Activated T-helper 1 cell treated with Interleukin-2 at 50 U/mL for 16 hours (primary cell): ENCODE results near the gene PPIA.
"Not testable (repeated sequence)": the region's sequence is repeated elsewhere in the genome, so short reads cannot be mapped to it uniquely, and the experiment has no call there.

Experiments
- DNase-seq: peaks from one replicate; pipeline ENCODE4 v3.0.0-alpha.2; 2020; ENCODE audit warnings: low read depth

The PPIA gene

GRCh38 chr7:44764081-44764480, 32.4 kb upstream of the PPIA start:
- no peak for DNase-seq

GRCh38 chr7:44764665-44765578, 31.6 kb upstream of the PPIA start:
- DNase-seq = no peak

- no peak for DNase-seq
Measured at GRCh38 chr7:44765579-44766415, 30.7 kb upstream of the PPIA start.

GRCh38 chr7:44766416-44766801, 30.1 kb upstream of the PPIA start:
- DNase-seq = no peak

GRCh38 chr7:44767134-44767911, 29.2 kb upstream of the PPIA start:
- DNase-seq = no peak

GRCh38 chr7:44767912-44768627, 28.4 kb upstream of the PPIA start:
- no peak for DNase-seq

- DNase-seq = no peak
Measured at GRCh38 chr7:44768628-44769371, 27.7 kb upstream of the PPIA start.

GRCh38 chr7:44769376-44769775, 27.1 kb upstream of the PPIA start:
- DNase-seq = no peak

- DNase-seq = no peak
Measured at GRCh38 chr7:44769776-44770294, 26.6 kb upstream of the PPIA start.

GRCh38 chr7:44771358-44771757, 25.1 kb upstream of the PPIA start:
- DNase-seq = no peak

- no peak for DNase-seq
Measured at GRCh38 chr7:44772440-44772839, 24.0 kb upstream of the PPIA start.

GRCh38 chr7:44772867-44773266, 23.6 kb upstream of the PPIA start:
- DNase-seq = no peak

- not testable (repeated sequence) for DNase-seq
Measured at GRCh38 chr7:44774486-44774885, 22.0 kb upstream of the PPIA start.

- no peak for DNase-seq
Measured at GRCh38 chr7:44775383-44776107, 20.9 kb upstream of the PPIA start.

GRCh38 chr7:44776211-44776610, 20.3 kb upstream of the PPIA start:
- DNase-seq = no peak

- no peak for DNase-seq
Measured at GRCh38 chr7:44782460-44782859, 14.0 kb upstream of the PPIA start.

GRCh38 chr7:44783407-44783806, 13.1 kb upstream of the PPIA start:
- DNase-seq = no peak

- no peak for DNase-seq
Measured at GRCh38 chr7:44784364-44784763, 12.1 kb upstream of the PPIA start.

- DNase-seq = not testable (repeated sequence)
Measured at GRCh38 chr7:44785218-44785617, 11.3 kb upstream of the PPIA start.

- DNase-seq = no peak
Measured at GRCh38 chr7:44787041-44787440, 9.4 kb upstream of the PPIA start.
